ENCODE results near the gene WDR81.

The WDR81 gene

GRCh38 chr17:1709403-1709951, 15.0 kb upstream of the WDR81 start:
- TF ChIP-seq, protein P1, sequence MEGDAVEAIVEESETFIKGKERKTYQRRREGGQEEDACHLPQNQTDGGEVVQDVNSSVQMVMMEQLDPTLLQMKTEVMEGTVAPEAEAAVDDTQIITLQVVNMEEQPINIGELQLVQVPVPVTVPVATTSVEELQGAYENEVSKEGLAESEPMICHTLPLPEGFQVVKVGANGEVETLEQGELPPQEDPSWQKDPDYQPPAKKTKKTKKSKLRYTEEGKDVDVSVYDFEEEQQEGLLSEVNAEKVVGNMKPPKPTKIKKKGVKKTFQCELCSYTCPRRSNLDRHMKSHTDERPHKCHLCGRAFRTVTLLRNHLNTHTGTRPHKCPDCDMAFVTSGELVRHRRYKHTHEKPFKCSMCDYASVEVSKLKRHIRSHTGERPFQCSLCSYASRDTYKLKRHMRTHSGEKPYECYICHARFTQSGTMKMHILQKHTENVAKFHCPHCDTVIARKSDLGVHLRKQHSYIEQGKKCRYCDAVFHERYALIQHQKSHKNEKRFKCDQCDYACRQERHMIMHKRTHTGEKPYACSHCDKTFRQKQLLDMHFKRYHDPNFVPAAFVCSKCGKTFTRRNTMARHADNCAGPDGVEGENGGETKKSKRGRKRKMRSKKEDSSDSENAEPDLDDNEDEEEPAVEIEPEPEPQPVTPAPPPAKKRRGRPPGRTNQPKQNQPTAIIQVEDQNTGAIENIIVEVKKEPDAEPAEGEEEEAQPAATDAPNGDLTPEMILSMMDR (IDR thresholded peaks at IDR 0.05; ENCODE audit: control insufficient read depth, insufficient read depth, low read depth, low read length, missing control alignments), result no peak
- peak overlapping the region; percentile 3; the same call in 1 of the 2 replicates for H3K4me3 ChIP-seq (ENCODE audit: control insufficient read depth, low read depth, low read length)
- no peak for DNase-seq (ENCODE audit: low read depth)

DNA sequence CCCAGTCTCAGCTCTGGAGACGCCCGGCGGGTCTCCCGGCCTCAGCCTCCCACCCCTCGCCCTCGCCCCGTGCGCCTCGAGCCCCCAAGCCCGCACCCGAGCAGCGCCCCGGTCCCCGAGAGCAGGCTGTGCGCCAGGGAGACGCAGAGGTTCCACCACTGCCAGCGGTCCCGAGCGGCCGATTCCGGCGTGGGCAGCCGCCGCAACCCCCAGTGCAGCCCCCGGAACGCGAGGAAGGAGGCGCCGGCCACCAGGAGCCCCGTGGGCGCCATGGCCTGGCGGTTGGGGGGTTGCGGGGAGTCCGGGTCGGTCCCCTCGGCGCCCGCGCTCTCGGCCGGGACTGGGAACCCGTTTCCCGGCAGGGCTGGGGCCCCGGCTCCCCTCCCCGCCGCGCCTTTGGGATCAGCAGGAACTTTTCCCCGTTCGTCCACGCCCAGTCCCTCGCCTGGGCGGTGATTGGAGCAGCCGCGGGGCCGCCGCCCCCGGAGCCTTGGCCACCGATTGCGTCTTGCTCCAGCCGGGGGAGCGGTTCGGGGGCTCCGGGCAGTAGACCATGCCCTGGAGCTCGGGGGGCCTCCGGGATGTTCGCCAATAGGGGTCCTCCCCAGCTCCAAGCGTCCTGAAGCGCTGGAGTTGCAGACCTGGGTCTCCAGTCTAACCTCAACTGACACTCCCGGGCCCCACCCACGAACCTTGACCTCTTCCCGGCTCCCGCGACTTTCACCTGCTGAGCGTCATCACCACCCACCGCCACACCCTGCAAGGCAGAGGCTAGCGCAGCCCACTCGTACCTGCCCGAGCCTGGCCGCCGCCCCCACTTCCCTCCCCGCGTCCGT, 14.3 kb upstream of the WDR81 start, which contains the start of gene TLCD2:
TSS of gene TLCD2 (minus strand) at position 407 of the 836 bp plus-strand sequence. CDS start at position 272, 135 bp downstream.
- peak; percentile 18 for DNase-seq (ENCODE audit: low read depth)
- peak within 1 kb of the TSS; percentile 33 for H3K4me3 ChIP-seq (ENCODE audit: control insufficient read depth, low read depth, low read length)

DNA sequence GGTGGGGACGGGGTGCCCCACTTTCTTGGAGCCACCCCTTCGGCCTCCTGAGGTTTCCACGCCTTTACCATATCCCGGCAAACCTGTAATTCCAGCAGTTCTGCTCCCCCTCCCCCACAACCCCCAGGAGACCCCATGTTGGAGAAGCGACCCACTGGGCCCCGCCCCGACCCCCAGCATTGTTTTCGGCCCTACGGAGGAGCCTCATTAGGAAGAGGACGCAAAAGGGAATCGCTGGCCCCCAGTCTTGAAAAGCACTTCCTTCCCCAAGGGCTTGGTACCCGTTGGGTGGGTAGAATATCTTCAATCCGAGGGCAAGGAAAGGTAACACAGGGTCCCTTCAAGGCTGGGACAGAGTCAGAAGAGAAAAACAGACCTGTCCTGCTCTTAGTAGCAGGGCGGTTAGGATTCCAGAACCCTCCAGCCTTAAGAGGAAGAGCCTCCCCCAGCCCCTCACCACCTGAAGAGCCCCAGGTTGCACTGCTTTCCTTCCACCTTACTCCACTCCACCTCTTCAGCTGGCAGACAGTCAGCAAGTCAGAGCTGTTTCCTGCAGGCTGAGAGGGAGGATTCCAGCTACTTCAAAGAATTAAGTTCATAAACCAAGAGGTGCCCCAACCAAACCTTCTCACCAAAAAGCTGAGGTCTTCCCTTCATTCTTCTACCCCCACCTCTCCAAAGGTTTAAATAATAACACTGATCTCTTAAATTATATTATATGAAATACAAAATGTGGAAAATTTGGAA, 13.5 kb upstream of the WDR81 start:
- TF ChIP-seq, protein P1 (IDR thresholded peaks at IDR 0.05; ENCODE audit: control insufficient read depth, insufficient read depth, low read depth, low read length, missing control alignments), result no peak
- no peak for DNase-seq (ENCODE audit: low read depth)
- H3K4me3 ChIP-seq (ENCODE audit: control insufficient read depth, low read depth, low read length), result peak overlapping the region; percentile 33

More for the DNA sequence above, 14.3 kb upstream of the WDR81 start, which contains the start of gene TLCD2:
- TF ChIP-seq, protein P1 (IDR thresholded peaks at IDR 0.05; ENCODE audit: control insufficient read depth, insufficient read depth, low read depth, low read length, missing control alignments), result no peak

GRCh38 chr17:1711804-1712203, 12.7 kb upstream of the WDR81 start:
- TF ChIP-seq, protein P1 (IDR thresholded peaks at IDR 0.05; ENCODE audit: control insufficient read depth, insufficient read depth, low read depth, low read length, missing control alignments), result no peak

GRCh38 chr17:1712271-1712670, 12.2 kb upstream of the WDR81 start:
- no peak for DNase-seq (ENCODE audit: low read depth)
- H3K4me3 ChIP-seq (ENCODE audit: control insufficient read depth, low read depth, low read length), result peak overlapping the region; percentile 98
- TF ChIP-seq, protein P1 (IDR thresholded peaks at IDR 0.05; ENCODE audit: control insufficient read depth, insufficient read depth, low read depth, low read length, missing control alignments), result no peak

More at GRCh38 chr17:1711804-1712203, 12.7 kb upstream of the WDR81 start:
- no peak for DNase-seq (ENCODE audit: low read depth)
- no peak overlapping the region for H3K4me3 ChIP-seq (ENCODE audit: control insufficient read depth, low read depth, low read length)

DNA sequence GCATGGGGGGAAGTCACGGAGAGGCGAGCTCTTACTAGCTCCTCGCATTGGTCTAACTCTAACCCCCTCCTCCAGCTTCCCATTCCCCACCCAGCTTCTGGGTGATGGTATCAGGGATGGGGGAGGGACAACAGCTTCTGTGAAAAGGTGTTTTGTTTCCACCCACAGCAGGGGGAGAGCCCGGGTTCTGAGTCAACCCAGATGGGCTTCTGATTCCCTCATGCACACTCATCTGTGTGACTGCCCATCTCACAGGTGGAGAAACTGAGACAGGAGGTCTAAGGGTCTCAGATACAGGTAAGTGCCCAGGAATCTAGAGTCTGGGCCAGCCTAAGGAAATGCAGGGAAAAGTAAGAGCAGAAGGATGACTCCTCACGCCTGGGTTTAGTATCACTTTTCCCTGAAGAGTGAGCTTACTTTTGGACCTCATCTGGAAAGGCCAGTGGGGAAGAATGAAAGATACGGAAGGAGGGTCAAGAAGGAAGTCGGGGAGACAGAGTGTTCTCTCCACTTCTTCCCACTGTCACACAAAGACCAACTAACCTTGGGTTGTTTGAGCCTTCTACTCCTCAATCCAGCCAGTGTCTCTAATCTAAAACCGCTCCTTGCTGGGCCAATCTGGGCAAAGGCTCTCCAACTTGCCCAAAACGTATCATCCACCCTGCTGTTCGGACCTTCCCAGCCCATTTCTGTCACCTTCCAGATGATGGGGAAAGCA, 11.2 kb upstream of the WDR81 start:
- H3K4me3 ChIP-seq (ENCODE audit: control insufficient read depth, low read depth, low read length), result peak overlapping the region; percentile 98
- DNase-seq (ENCODE audit: low read depth), result no peak
- TF ChIP-seq, protein P1 (IDR thresholded peaks at IDR 0.05; ENCODE audit: control insufficient read depth, insufficient read depth, low read depth, low read length, missing control alignments), result no peak
